ENCODE measurements around the gene ABCA6.

ABCA6 gene

GRCh38 chr17:69048634-69049033, 93.1 kb downstream of the ABCA6 start:
- no peak for DNase-seq (ENCODE audit: low read depth)
- no peak for TF ChIP-seq CTCF (conservative IDR thresholded peaks at IDR 0.05; ENCODE audit: low read depth, low read length)
- no peak overlapping the region for H3K4me3 ChIP-seq (ENCODE audit: low read depth, low read length)

- no peak overlapping the region for H3K4me3 ChIP-seq (ENCODE audit: low read depth, low read length)
- peak; percentile 93 for DNase-seq (ENCODE audit: low read depth)
- TF ChIP-seq CTCF (conservative IDR thresholded peaks at IDR 0.05; ENCODE audit: low read depth, low read length) = no peak
Observed at GRCh38 chr17:69047368-69048263, 94.1 kb downstream of the ABCA6 start.

- no peak overlapping the region for H3K4me3 ChIP-seq (ENCODE audit: low read depth, low read length)
- TF ChIP-seq CTCF (conservative IDR thresholded peaks at IDR 0.05; ENCODE audit: low read depth, low read length) = no peak
- no peak for DNase-seq (ENCODE audit: low read depth)
Observed at GRCh38 chr17:69046121-69046807, 95.4 kb downstream of the ABCA6 start.

- H3K4me3 ChIP-seq (ENCODE audit: low read depth, low read length) = no peak overlapping the region
- DNase-seq (ENCODE audit: low read depth) = no peak
- no peak for TF ChIP-seq CTCF (conservative IDR thresholded peaks at IDR 0.05; ENCODE audit: low read depth, low read length)
Observed at GRCh38 chr17:69045646-69046045, 96.0 kb downstream of the ABCA6 start.

GRCh38 chr17:69044371-69044770, 97.3 kb downstream of the ABCA6 start:
- TF ChIP-seq CTCF (conservative IDR thresholded peaks at IDR 0.05; ENCODE audit: low read depth, low read length) = no peak
- H3K4me3 ChIP-seq (ENCODE audit: low read depth, low read length) = no peak overlapping the region
- DNase-seq (ENCODE audit: low read depth) = no peak

- DNase-seq (ENCODE audit: low read depth) = no peak
- no peak for TF ChIP-seq CTCF (conservative IDR thresholded peaks at IDR 0.05; ENCODE audit: low read depth, low read length)
- H3K4me3 ChIP-seq (ENCODE audit: low read depth, low read length) = no peak overlapping the region
Observed at GRCh38 chr17:69043098-69043734, 98.5 kb downstream of the ABCA6 start.

All from choroid plexus epithelial cell (primary cell).